GM23338 (cell line): ENCODE data around the gene KRT83.

Experiments used
- CREB1 ChIP-seq: fragments of 250-450 bp; sonication (Bioruptor Pico); IDR thresholded peaks from 2 replicates; pipeline ENCODE4 v1.5.0; 2020; ENCODE audit warnings: low read depth, mild to moderate bottlenecking, moderate library complexity
- EZH2 ChIP-seq: fragments of 200-600 bp; sonication (generic); IDR thresholded peaks from one replicate; pipeline ENCODE4 v1.8.0; 2017; ENCODE audit warnings: antibody characterized with exemption, mild to moderate bottlenecking, low read depth; ENCODE audit not compliant: unreplicated experiment
- EZH2phosphoT487 ChIP-seq: fragments of 200-600 bp; sonication (generic); IDR thresholded peaks from one replicate; pipeline ENCODE4 v1.8.1; 2018; ENCODE audit warnings: antibody characterized with exemption; ENCODE audit not compliant: unreplicated experiment
- JUNB ChIP-seq: IDR thresholded peaks from one replicate; pipeline ENCODE4 v1.6.1; 2016; ENCODE audit warnings: antibody characterized with exemption; ENCODE audit not compliant: unreplicated experiment
- POLR2AphosphoS5 ChIP-seq: IDR thresholded peaks from 2 replicates; pipeline ENCODE4 v1.6.1; 2016; ENCODE audit warnings: antibody characterized with exemption, low read depth
- STAT1 ChIP-seq: IDR thresholded peaks from one replicate; pipeline ENCODE4 v1.6.1; 2016; ENCODE audit warnings: antibody characterized with exemption; ENCODE audit not compliant: unreplicated experiment
- ZNF114 ChIP-seq: fragments of 250-450 bp; sonication (Bioruptor Pico); IDR thresholded peaks from 2 replicates; pipeline ENCODE4 v1.5.0; 2020; ENCODE audit warnings: mild to moderate bottlenecking, moderate library complexity
- TF ChIP-seq, protein P1 (sequence below), 2 experiments: fragments of 200-600 bp in 1 of 2; sonication (generic) in 1 of 2; conservative IDR thresholded peaks; 2 replicates each; pipeline versions ENCODE4 v1.5.1 to v1.6.1; 2016 to 2017; ENCODE audit warnings: antibody characterized with exemption in 2 of 2, low read depth in 2 of 2, mild to moderate bottlenecking in 2 of 2, moderate library complexity in 1 of 2
- TF ChIP-seq, protein P2 (sequence below): IDR thresholded peaks from one replicate; pipeline ENCODE4 v1.6.1; 2018; ENCODE audit warnings: antibody characterized with exemption; ENCODE audit not compliant: unreplicated experiment
- TF ChIP-seq, protein P3 (sequence below): IDR thresholded peaks from 2 replicates; pipeline ENCODE4 v1.6.1; 2016; ENCODE audit warnings: antibody characterized with exemption

DNA sequence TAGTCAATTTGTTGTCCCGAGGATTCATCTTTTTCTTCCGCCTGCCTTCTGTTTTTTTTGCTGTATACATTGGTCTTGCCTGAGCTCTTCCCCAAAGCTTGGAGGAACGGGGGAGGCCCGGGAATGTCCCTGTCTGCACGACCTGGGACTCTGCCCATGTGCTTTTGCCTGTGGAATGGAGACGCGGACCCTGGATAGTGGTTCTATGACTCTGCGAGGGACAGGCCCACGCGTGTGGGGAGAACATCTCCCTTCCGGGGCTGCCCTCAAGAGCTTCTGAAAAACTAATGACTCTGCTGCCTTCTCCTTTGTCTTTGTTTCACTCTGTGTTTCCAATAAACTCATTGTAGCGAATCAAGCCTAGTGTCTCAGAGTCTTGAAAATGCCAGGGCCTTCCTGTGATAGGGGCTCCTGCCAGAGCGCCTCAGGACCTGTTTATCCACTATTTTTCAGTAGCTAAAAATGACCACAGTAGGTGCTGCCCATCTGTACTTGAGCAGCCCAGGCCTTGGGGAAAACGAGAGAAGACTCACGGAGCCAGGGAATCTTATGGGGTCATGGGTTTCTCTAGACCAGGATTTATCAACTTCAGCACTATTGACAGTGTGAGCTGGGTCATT, 12.3 kb downstream of the KRT83 start:
- TF ChIP-seq, protein P1, sequence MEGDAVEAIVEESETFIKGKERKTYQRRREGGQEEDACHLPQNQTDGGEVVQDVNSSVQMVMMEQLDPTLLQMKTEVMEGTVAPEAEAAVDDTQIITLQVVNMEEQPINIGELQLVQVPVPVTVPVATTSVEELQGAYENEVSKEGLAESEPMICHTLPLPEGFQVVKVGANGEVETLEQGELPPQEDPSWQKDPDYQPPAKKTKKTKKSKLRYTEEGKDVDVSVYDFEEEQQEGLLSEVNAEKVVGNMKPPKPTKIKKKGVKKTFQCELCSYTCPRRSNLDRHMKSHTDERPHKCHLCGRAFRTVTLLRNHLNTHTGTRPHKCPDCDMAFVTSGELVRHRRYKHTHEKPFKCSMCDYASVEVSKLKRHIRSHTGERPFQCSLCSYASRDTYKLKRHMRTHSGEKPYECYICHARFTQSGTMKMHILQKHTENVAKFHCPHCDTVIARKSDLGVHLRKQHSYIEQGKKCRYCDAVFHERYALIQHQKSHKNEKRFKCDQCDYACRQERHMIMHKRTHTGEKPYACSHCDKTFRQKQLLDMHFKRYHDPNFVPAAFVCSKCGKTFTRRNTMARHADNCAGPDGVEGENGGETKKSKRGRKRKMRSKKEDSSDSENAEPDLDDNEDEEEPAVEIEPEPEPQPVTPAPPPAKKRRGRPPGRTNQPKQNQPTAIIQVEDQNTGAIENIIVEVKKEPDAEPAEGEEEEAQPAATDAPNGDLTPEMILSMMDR (conservative IDR thresholded peaks at IDR 0.05; ENCODE audit: low read depth in 2 of 2), result no peak
- TF ChIP-seq EZH2, result no peak
- no peak for TF ChIP-seq EZH2phosphoT487
- TF ChIP-seq, protein P2, sequence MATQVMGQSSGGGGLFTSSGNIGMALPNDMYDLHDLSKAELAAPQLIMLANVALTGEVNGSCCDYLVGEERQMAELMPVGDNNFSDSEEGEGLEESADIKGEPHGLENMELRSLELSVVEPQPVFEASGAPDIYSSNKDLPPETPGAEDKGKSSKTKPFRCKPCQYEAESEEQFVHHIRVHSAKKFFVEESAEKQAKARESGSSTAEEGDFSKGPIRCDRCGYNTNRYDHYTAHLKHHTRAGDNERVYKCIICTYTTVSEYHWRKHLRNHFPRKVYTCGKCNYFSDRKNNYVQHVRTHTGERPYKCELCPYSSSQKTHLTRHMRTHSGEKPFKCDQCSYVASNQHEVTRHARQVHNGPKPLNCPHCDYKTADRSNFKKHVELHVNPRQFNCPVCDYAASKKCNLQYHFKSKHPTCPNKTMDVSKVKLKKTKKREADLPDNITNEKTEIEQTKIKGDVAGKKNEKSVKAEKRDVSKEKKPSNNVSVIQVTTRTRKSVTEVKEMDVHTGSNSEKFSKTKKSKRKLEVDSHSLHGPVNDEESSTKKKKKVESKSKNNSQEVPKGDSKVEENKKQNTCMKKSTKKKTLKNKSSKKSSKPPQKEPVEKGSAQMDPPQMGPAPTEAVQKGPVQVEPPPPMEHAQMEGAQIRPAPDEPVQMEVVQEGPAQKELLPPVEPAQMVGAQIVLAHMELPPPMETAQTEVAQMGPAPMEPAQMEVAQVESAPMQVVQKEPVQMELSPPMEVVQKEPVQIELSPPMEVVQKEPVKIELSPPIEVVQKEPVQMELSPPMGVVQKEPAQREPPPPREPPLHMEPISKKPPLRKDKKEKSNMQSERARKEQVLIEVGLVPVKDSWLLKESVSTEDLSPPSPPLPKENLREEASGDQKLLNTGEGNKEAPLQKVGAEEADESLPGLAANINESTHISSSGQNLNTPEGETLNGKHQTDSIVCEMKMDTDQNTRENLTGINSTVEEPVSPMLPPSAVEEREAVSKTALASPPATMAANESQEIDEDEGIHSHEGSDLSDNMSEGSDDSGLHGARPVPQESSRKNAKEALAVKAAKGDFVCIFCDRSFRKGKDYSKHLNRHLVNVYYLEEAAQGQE, result no peak
- TF ChIP-seq ZNF114, result no peak
- no peak for TF ChIP-seq POLR2AphosphoS5
- TF ChIP-seq STAT1, result no peak
- no peak for TF ChIP-seq CREB1 (CRISPR knock-in tag)
- TF ChIP-seq, protein P3, sequence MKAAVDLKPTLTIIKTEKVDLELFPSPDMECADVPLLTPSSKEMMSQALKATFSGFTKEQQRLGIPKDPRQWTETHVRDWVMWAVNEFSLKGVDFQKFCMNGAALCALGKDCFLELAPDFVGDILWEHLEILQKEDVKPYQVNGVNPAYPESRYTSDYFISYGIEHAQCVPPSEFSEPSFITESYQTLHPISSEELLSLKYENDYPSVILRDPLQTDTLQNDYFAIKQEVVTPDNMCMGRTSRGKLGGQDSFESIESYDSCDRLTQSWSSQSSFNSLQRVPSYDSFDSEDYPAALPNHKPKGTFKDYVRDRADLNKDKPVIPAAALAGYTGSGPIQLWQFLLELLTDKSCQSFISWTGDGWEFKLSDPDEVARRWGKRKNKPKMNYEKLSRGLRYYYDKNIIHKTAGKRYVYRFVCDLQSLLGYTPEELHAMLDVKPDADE, result no peak
- no peak for TF ChIP-seq JUNB
